Stromal cell of bone marrow (primary cell): ENCODE results near the gene MED13L.

Experiments used
- DNase-seq: peaks from one replicate; pipeline ENCODE4 v3.0.0-alpha.2; 2012; ENCODE audit warnings: low read depth

Gene MED13L

GRCh38 chr12:116127859-116128258, 149.6 kb downstream of the MED13L start:
- no peak for DNase-seq

GRCh38 chr12:116126610-116127009, 150.9 kb downstream of the MED13L start:
- no peak for DNase-seq

- DNase-seq: no peak
These were observed 151.4 kb downstream of the MED13L start for GRCh38 chr12:116125956-116126566.

GRCh38 chr12:116125084-116125483, 152.4 kb downstream of the MED13L start:
- DNase-seq: no peak

- no peak for DNase-seq
These were observed 153.8 kb downstream of the MED13L start for GRCh38 chr12:116123451-116124258.

GRCh38 chr12:116122628-116123027, 154.9 kb downstream of the MED13L start:
- DNase-seq: no peak

- DNase-seq: peak; percentile 37
These were observed 156.0 kb downstream of the MED13L start for GRCh38 chr12:116121453-116121871.

- no peak for DNase-seq
These were observed 160.7 kb downstream of the MED13L start for GRCh38 chr12:116116650-116117424.

- no peak for DNase-seq
These were observed 163.9 kb downstream of the MED13L start for GRCh38 chr12:116113398-116114130.

- no peak for DNase-seq
These were observed 170.6 kb downstream of the MED13L start for GRCh38 chr12:116106870-116107269.

GRCh38 chr12:116104167-116104767, 173.2 kb downstream of the MED13L start:
- DNase-seq: no peak

- no peak for DNase-seq
These were observed 175.5 kb downstream of the MED13L start for GRCh38 chr12:116101991-116102390.

GRCh38 chr12:116099652-116100432, 177.7 kb downstream of the MED13L start:
- no peak for DNase-seq

- no peak for DNase-seq
These were observed 180.6 kb downstream of the MED13L start for GRCh38 chr12:116096874-116097273.

- no peak for DNase-seq
These were observed 183.0 kb downstream of the MED13L start for GRCh38 chr12:116094475-116094874.

GRCh38 chr12:116093915-116094314, 183.6 kb downstream of the MED13L start:
- peak; percentile 18 for DNase-seq

- DNase-seq: no peak
These were observed 184.7 kb downstream of the MED13L start for GRCh38 chr12:116092776-116093175.

- no peak for DNase-seq
These were observed 185.3 kb downstream of the MED13L start for GRCh38 chr12:116092162-116092561.

- DNase-seq: no peak
These were observed 185.9 kb downstream of the MED13L start for GRCh38 chr12:116091579-116091978.

GRCh38 chr12:116090516-116090915, 187.0 kb downstream of the MED13L start:
- no peak for DNase-seq

GRCh38 chr12:116089080-116089479, 188.4 kb downstream of the MED13L start:
- no peak for DNase-seq
